Smooth muscle cell of the brain vasculature (primary cell): ENCODE results near the gene FNDC3B.
"Not testable (repeated sequence)": the region's sequence is repeated elsewhere in the genome, so short reads cannot be mapped to it uniquely, and the experiment has no call there.

ENCODE experiments used
- DNase-seq: peaks from one replicate; pipeline ENCODE4 v3.0.0-alpha.2; 2012; ENCODE audit warnings: low read depth, low spot score

FNDC3B gene

DNA sequence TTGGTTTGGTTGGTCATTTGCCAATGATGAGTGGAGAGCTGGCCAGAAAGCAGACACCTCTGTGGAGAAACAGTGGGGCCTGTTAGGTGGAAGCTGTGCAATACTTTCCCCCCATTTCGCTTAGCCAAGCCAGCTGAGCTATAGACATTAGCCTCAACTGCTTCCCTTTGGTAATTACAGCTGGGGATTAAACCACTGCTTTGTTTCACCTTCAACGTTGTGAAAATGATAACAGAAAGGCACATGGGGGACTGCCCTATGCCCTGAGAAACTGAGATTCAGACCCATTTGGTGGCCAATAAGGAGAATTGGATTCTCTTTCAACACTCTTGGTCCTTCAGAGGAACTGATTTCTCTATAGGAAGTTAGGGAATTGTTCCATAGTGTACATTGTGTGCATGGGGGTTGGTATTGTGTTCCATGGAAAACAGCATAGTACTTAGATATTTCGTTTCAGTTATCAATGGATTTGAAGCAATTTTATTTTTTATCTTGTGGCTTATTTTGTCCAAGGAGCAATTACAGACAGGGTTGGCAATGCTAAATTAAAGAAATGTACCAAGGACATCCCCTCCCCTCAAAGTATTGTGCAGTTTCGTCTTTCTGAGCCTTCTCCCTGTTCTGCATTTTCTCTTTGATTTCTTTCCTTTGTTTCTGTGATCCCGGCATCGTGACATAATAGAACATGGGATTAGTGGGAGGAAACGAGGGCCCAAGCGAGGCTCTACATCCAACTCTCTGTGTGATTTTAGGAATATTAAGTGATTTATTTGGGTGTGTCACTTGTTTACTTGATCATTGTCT is 194.3 kb downstream of the FNDC3B start:
- DNase-seq = no peak

- DNase-seq = no peak
These were observed 196.3 kb downstream of the FNDC3B start for GRCh38 chr3:172235698-172236097.

DNA sequence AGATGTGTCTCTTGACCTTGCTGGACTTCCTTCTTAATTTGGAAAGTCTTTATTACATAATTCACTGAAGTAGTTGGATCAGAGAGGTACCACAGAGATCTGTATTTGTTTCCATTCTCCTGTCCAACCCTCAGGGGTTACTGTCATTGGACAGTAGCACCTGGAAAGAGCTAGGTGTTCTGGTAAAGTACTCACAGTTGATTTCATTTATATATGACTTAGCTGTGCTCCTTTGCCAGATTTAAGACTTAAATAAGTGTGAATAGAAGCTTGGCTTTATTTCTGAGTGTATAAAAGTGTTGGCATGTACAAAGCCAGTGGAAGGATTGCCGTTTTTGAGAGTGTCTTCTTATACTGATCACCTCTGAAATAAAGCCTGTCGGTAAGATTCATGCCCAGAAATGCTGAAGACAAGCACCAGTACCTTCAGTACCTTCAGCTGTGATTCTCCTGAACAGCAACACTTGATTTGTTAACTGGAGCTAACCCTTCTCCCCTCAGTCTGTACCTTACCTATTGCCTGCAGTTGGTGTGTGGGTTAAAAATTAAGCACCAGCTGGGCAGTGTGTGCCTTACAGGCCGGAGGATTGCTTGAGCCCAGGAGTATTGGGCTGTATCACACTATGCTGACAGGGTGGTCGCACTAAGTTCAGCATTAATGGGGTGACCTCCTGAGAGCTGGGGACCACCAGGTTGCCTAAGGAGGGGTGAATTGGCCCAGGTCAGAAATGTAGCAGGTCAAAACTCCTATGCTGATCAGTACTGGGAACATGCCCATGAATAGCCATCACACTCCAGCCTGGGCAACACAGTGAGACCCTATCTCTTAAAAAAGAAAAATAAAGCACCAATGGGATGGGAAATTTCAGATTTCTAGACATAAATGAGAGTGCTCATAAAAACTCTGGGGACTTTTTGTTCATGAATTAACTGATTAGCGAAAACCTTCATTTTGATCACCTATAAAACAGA is 197.7 kb downstream of the FNDC3B start:
- DNase-seq = no peak

DNA sequence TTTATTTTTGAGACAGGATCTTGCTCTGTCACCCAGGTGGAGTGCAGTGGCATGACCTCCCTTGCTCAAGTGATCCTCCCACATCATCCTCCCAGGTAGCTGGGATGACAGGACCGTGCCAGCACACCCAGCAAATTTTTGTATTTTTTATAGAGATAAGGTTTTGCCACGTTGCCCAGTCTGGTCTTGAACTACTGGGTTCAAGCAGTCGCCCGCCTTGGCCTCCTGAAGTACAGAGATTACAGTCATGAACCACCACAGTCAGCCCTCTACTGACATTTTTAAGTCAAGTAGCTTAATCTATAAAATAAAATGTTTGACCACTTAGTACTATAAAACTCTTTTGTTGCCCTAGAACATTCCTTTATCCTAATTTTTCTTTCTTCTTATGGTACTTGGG is 198.8 kb downstream of the FNDC3B start:
- DNase-seq = no peak

DNA sequence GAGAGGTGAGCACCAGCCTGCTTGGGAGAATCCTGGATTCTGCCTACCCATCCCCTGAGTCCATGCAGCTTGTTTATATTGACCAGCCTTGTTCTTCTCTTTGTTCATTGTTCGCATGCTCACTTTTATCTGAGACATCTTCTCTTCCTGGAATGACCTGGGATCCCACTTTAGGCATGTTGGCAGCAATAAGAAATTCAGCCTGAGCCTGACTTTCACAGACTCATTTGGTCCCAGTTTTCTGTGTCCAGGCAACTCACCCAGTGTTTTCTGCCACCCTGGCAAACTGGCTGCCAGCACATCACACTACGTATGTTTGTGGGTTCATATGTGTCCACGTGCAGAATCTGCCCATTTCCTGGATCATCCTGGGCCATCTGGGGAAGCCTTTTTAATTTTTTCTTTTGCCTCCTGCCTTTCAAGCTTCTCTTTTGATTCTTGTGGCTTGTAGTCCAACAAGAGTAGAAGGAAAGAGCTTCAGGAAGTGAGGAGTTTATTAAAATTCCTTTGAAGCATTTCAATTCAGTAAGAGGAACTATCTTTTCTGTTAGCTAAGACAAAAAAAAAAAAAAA is 199.9 kb downstream of the FNDC3B start:
- DNase-seq = no peak

GRCh38 chr3:172241405-172241804 is 202.0 kb downstream of the FNDC3B start:
- no peak for DNase-seq

DNA sequence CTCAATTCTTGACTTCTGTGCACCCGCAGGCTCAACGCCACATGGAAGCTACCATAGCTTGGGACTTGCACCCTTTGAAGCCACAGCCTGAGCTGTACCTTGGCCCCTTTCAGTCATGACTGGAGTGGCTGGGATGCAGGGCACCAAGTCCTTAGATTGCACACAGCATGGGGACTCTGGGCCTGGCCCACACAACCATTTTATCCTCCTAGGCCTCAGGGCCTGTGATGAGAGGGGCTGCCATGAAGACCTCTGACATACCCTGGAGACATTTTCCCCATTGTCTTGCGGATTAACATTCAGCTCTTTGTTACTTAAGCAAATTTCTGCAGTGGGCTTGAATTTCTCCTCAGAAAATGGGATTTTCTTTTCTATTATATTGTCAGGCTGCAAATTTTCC is 203.1 kb downstream of the FNDC3B start:
- DNase-seq = not testable (repeated sequence)

GRCh38 chr3:172243376-172243775 is 204.0 kb downstream of the FNDC3B start:
- not testable (repeated sequence) for DNase-seq

DNA sequence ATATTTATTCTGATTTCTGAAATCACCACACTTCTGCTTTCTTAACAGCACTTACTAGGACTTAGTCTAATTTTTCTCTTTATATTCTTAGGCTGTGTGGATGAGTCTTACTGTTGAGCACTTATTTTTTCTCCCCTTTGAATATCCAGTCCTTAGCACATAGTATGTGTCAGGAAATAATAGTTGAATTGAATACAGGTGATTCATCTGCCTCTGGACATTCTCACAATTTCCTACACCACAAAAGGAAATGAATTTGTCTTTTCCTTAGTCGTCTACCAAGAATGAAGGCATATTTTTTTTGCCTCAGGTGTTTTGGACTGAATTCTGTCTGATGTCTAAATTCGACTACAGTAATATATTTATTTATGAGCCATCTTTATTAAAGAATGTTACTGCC is 204.6 kb downstream of the FNDC3B start:
- no peak for DNase-seq

- DNase-seq = no peak
These were observed 205.9 kb downstream of the FNDC3B start for GRCh38 chr3:172245241-172245640.

- DNase-seq = no peak
These were observed 206.9 kb downstream of the FNDC3B start for GRCh38 chr3:172246107-172246844.

DNA sequence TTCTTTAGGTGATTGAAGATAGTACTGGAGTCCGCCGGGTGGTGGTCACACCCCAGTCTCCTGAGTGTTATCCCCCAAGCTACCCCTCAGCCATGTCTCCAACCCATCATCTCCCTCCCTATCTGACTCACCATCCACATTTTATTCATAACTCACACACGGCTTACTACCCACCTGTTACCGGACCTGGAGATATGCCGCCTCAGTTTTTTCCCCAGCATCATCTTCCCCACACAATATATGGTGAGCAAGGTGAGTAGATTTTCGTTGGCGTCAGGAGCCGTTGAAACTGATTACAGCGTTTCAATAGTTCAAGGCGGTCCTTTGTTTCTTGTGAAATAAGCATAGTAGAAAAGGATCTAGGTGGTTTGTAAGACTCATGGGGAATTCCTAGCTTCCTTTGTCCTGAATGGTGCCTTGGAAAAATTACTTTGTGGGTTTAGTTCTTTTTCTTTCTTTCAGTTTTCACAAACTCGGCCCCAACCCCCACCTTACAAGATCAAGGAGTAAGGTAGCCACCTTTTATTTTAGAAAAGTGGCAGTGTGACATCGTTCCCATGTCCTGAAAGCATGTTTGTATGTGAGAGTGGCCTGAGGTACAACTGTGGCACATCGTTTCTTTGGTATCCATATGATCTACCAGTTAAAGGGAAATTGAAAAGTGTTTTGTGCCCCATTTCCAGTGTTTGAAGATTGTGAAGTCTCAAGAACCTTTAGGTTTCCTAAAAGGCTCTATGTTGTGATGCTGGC is 208.3 kb downstream of the FNDC3B start:
- DNase-seq = no peak

- DNase-seq = no peak
These were observed 209.7 kb downstream of the FNDC3B start for GRCh38 chr3:172249039-172249438.

- DNase-seq = no peak
These were observed 211.8 kb downstream of the FNDC3B start for GRCh38 chr3:172251211-172251610.

DNA sequence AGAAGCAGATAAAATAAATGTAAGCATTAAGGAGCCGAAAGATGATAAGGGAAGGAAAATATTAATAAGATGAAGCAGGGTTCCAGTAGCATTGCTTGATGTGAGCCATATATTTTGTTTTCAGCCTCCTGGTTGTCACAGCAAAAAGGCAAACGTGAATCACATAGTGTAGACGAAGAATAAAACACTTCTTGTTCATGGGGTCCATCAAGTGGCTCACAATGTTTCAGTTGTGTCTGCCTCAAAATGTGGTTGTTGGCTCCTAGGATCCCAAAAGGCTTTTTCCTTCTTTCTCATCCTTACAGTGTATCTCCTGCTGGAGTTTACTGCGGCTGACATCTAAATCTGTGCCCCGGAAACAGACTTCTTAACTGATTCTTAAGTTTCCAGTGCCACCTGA is 213.8 kb downstream of the FNDC3B start:
- no peak for DNase-seq

DNA sequence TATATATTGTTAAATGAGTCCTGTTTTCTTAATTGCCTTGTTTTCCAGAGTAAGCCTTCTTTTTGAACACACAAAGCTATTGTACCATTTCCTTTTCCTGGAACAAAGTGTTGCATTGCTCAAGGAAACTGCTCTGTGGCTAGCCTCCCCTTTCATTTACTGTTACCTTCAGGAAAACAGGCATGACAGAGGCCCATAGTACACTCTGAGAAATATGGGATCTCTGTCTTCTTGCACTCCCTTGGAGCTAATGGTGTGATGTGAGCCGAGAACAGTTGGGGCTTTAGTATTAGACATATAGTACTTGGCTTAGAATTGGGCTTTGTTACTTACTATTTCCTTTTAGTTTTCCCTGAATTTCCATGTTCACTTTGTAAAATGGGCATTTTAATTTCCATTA is 215.2 kb downstream of the FNDC3B start:
- no peak for DNase-seq

- not testable (repeated sequence) for DNase-seq
These were observed 215.9 kb downstream of the FNDC3B start for GRCh38 chr3:172255321-172255720.

- DNase-seq = no peak
These were observed 216.8 kb downstream of the FNDC3B start for GRCh38 chr3:172256101-172256734.

- no peak for DNase-seq
These were observed 218.4 kb downstream of the FNDC3B start for GRCh38 chr3:172257648-172258400.

GRCh38 chr3:172258624-172259023 is 219.2 kb downstream of the FNDC3B start:
- no peak for DNase-seq
